NB4 (cell line): Measurements from ENCODE around the gene BRSK1.

Experiments
- CTCF ChIP-seq: IDR thresholded peaks from one replicate; pipeline ENCODE4 v1.5.1; 2012; ENCODE audit warnings: low read depth, low read length
- MAX ChIP-seq: IDR thresholded peaks from 2 replicates; pipeline ENCODE4 v1.6.1; 2011; ENCODE audit warnings: low read depth, low read length
- POLR2A ChIP-seq: IDR thresholded peaks from 2 replicates; pipeline ENCODE4 v1.6.1; 2011; ENCODE audit warnings: mild to moderate bottlenecking; ENCODE audit not compliant: insufficient read length; ENCODE audit errors: extremely low read depth

- TF ChIP-seq CTCF: no peak
- no peak for TF ChIP-seq POLR2A
- no peak for TF ChIP-seq MAX
Observed at GRCh38 chr19:55241935-55242464, 41.8 kb upstream of the BRSK1 start.
